NB4 (cell line): ENCODE results near the gene SNCG.

Experiments
- MAX ChIP-seq: IDR thresholded peaks from 2 replicates; pipeline ENCODE4 v1.6.1; 2011; ENCODE audit warnings: low read depth, low read length
- MYC ChIP-seq: IDR thresholded peaks from 2 replicates; pipeline ENCODE4 v1.6.1; 2011; ENCODE audit warnings: low read depth, low read length
- POLR2A ChIP-seq: IDR thresholded peaks from 2 replicates; pipeline ENCODE4 v1.6.1; 2011; ENCODE audit warnings: mild to moderate bottlenecking; ENCODE audit not compliant: insufficient read length; ENCODE audit errors: extremely low read depth
- TF ChIP-seq, protein P1 (sequence below): IDR thresholded peaks from one replicate; pipeline ENCODE4 v1.5.1; 2012; ENCODE audit warnings: low read depth, low read length

- TF ChIP-seq POLR2A = no peak
- TF ChIP-seq, protein P1, sequence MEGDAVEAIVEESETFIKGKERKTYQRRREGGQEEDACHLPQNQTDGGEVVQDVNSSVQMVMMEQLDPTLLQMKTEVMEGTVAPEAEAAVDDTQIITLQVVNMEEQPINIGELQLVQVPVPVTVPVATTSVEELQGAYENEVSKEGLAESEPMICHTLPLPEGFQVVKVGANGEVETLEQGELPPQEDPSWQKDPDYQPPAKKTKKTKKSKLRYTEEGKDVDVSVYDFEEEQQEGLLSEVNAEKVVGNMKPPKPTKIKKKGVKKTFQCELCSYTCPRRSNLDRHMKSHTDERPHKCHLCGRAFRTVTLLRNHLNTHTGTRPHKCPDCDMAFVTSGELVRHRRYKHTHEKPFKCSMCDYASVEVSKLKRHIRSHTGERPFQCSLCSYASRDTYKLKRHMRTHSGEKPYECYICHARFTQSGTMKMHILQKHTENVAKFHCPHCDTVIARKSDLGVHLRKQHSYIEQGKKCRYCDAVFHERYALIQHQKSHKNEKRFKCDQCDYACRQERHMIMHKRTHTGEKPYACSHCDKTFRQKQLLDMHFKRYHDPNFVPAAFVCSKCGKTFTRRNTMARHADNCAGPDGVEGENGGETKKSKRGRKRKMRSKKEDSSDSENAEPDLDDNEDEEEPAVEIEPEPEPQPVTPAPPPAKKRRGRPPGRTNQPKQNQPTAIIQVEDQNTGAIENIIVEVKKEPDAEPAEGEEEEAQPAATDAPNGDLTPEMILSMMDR = no peak
- no peak for TF ChIP-seq MAX
- no peak for TF ChIP-seq MYC
These were observed 3.5 kb upstream of the SNCG start for GRCh38 chr10:86954681-86955500.
